Panc1 (cell line): ENCODE results near the gene CALD1. TPM values are rescaled to one million over a fixed set of nuclear protein-coding genes. Genes with fewer than 3 reads are reported as not detected.

ENCODE experiments used
- ATAC-seq: fragments of 200-7000 bp; cut with Tn5 transposase; 2 replicates; pipeline ENCODE4 v1.9.1; 2020; ENCODE audit warnings: mild to moderate bottlenecking, moderate library complexity
- BruUV-seq: library from RNA; stranded (reverse); fragments of 400-500 nt; replicated peaks from 2 replicates; lab custom pipeline; 2021; lab: Mats Ljungman, UMichigan
- CTCF ChIA-PET: fragments of 300-600 bp; sonication (Branson Sonifier 250); formaldehyde crosslinking; loops from one replicate; lab custom pipeline; 2022; ENCODE audit warnings: antibody characterized with exemption; lab: Charles Lee
- POLR2A ChIA-PET: fragments of 300-600 bp; sonication (Branson Sonifier 250); formaldehyde crosslinking; loops from one replicate; lab custom pipeline; 2022; ENCODE audit warnings: antibody characterized with exemption; lab: Charles Lee
- DNase-seq: peaks from one replicate; pipeline ENCODE4 v3.0.0-alpha.2; 2010; ENCODE audit warnings: low read depth, low spot score
- H3K27ac ChIP-seq: 2 replicates; pipeline ENCODE4 v1.5.1; 2011; ENCODE audit warnings: mild to moderate bottlenecking, low read length, inconsistent platforms
- H3K27me3 ChIP-seq: fragments of 200-500 bp; sonication (Bioruptor generic); 2 replicates; pipeline ENCODE4 v1.6.0; 2014; ENCODE audit warnings: low read length, inconsistent platforms; ENCODE audit not compliant: control insufficient read depth, insufficient read depth
- H3K36me3 ChIP-seq: fragments of 200-500 bp; sonication (Bioruptor generic); 2 replicates; pipeline ENCODE4 v1.5.1; 2014; ENCODE audit warnings: inconsistent platforms, mild to moderate bottlenecking, low read length, moderate library complexity; ENCODE audit not compliant: control insufficient read depth, insufficient read depth
- H3K4me1 ChIP-seq: 2 replicates; pipeline ENCODE4 v1.5.1; 2011; ENCODE audit warnings: inconsistent platforms, mild to moderate bottlenecking, low read length, moderate library complexity; ENCODE audit not compliant: control insufficient read depth, insufficient read depth
- H3K4me3 ChIP-seq, 2 experiments: 2 replicates each; pipeline ENCODE4 v1.5.1; 2011 to 2012; ENCODE audit warnings: low read depth in 2 of 2, low read length in 2 of 2, mild to moderate bottlenecking in 2 of 2, inconsistent platforms in 1 of 2, moderate library complexity in 1 of 2
- H3K9me3 ChIP-seq: fragments of 200-500 bp; sonication (Bioruptor generic); 2 replicates; pipeline ENCODE4 v1.5.1; 2014; ENCODE audit warnings: low read depth, mild to moderate bottlenecking, inconsistent platforms, low read length, moderate library complexity; ENCODE audit not compliant: control insufficient read depth, insufficient read depth
- CTCF ChIP-seq: fragments of 450-650 bp; IDR thresholded peaks from 2 replicates; pipeline ENCODE4 v1.5.1; 2017; ENCODE audit warnings: mild to moderate bottlenecking
- POLR2AphosphoS5 ChIP-seq: IDR thresholded peaks from 2 replicates; pipeline ENCODE4 v1.6.1; 2012; ENCODE audit warnings: mild to moderate bottlenecking, low read depth, low read length, moderate library complexity
- SIN3A ChIP-seq: IDR thresholded peaks from 2 replicates; pipeline ENCODE4 v1.6.1; 2012; ENCODE audit warnings: low read depth, mild to moderate bottlenecking, low read length, moderate library complexity, borderline replicate concordance; ENCODE audit not compliant: insufficient read depth
- TCF7L2 ChIP-seq: IDR thresholded peaks from 2 replicates; pipeline ENCODE4 v1.6.1; 2011; ENCODE audit warnings: mild to moderate bottlenecking, low read depth, low read length, inconsistent platforms
- in situ Hi-C: cut with HindIII; loops from 2 replicates; pipeline ENCODE4 v1.10.0; 2016; ENCODE audit warnings: low sequenced_read_pairs, low pct_unique_long_range_greater_than_20kb
- intact Hi-C: fragments of 100-400 bp; cut with micrococcal nuclease; formaldehyde crosslinking; loops from one replicate; pipeline ENCODE4 v1.10.0; 2022; ENCODE audit not compliant: unreplicated experiment
- total RNA-seq: library from RNA; stranded (reverse); gene quantifications from one replicate; pipeline ENCODE4 v1.2.1, GENCODE V29; 2021; ENCODE audit not compliant: unreplicated experiment
- TF ChIP-seq, protein P1 (sequence below), 2 experiments: IDR thresholded peaks; 2 replicates each; pipeline ENCODE4 v1.6.1; 2011 to 2012; ENCODE audit warnings: low read depth in 2 of 2, control low read depth in 1 of 2, low read length in 1 of 2, mild to moderate bottlenecking in 1 of 2, moderate library complexity in 1 of 2; ENCODE audit not compliant: insufficient read depth in 1 of 2

Gene CALD1
- total RNA-seq, 1 experiment from 2014 or later, result 9.2 TPM

DNA sequence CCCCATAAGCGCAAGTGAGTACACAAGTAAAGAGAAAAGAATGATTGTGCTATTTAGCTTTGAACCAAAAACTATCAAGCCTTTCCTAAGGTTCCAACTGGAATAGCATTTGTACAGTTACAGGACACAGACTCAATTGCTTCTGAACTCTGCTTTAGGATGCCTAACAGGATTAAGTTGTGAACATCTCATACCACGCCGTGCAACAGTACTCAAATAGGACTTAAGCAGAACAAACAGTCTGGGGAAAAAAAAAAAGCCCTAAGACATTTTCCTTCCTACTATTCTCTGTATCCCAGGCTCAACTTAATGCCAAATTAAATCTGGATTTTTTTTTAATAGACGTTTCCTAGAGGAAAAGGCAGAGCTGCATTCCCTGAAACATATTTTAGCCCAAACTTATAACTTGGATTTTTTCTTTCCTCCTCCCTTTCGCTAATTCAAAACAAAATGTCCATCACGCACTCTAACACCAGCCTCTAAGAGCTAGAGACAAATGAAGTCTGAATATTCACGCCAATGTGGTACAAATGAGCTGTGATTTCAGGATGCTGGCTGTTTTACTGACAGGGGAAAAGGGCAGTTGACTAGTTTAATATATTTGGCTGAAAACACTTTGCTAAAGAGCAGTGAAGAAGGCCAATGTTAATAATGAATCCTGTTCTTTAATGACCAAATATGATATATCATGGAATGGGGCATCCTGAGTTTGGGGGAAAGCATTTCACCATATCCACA, 68.6 kb downstream of the CALD1 start:
- ATAC-seq, result no peak
- Histone ChIP-seq H3K27ac (no peak overlapping the region), H3K4me1 (no peaks in the 10 kb centered on the region), H3K4me3 (no peak overlapping the region), H3K9me3 (no peaks in the 10 kb centered on the region), H3K27me3 (no peaks in the 10 kb centered on the region), H3K36me3 (no peaks in the 10 kb centered on the region)
- ChIA-PET CTCF (interaction anchor here (0.7 kb wide), 1 partner anchor 21 kb away, joined by 4 read pairs; no protein-coding TSS in a partner anchor), POLR2A (no interaction called here)
- intact Hi-C loops, result no loop called here
- in situ Hi-C loops, result no loop called here
- no peak for DNase-seq
- BruUV-seq, result no TSS peak
- TF ChIP-seq SIN3A (no peak), TCF7L2 (no peak), CTCF (no peak), POLR2AphosphoS5 (no peak)
- TF ChIP-seq, protein P1, sequence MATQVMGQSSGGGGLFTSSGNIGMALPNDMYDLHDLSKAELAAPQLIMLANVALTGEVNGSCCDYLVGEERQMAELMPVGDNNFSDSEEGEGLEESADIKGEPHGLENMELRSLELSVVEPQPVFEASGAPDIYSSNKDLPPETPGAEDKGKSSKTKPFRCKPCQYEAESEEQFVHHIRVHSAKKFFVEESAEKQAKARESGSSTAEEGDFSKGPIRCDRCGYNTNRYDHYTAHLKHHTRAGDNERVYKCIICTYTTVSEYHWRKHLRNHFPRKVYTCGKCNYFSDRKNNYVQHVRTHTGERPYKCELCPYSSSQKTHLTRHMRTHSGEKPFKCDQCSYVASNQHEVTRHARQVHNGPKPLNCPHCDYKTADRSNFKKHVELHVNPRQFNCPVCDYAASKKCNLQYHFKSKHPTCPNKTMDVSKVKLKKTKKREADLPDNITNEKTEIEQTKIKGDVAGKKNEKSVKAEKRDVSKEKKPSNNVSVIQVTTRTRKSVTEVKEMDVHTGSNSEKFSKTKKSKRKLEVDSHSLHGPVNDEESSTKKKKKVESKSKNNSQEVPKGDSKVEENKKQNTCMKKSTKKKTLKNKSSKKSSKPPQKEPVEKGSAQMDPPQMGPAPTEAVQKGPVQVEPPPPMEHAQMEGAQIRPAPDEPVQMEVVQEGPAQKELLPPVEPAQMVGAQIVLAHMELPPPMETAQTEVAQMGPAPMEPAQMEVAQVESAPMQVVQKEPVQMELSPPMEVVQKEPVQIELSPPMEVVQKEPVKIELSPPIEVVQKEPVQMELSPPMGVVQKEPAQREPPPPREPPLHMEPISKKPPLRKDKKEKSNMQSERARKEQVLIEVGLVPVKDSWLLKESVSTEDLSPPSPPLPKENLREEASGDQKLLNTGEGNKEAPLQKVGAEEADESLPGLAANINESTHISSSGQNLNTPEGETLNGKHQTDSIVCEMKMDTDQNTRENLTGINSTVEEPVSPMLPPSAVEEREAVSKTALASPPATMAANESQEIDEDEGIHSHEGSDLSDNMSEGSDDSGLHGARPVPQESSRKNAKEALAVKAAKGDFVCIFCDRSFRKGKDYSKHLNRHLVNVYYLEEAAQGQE (IDR thresholded peaks at IDR 0.05; ENCODE audit: insufficient read depth in 1 of 2, low read depth in 2 of 2, low read length in 1 of 2), result no peak

- intact Hi-C loops, result no loop called here
- Histone ChIP-seq H3K4me3 (no peak overlapping the region), H3K27me3 (no peaks in the 10 kb centered on the region), H3K27ac (no peak overlapping the region), H3K4me1 (no peaks in the 10 kb centered on the region), H3K36me3 (no peaks in the 10 kb centered on the region), H3K9me3 (no peaks in the 10 kb centered on the region)
- no TSS peak for BruUV-seq
- TF ChIP-seq CTCF (no peak), TCF7L2 (no peak), POLR2AphosphoS5 (no peak)
- TF ChIP-seq, protein P1 (IDR thresholded peaks at IDR 0.05; ENCODE audit: insufficient read depth in 1 of 2, low read depth in 2 of 2, low read length in 1 of 2), result no peak
- ATAC-seq, result no peak
- DNase-seq, result no peak
- POLR2A ChIA-PET, result no interaction called here
- CTCF ChIA-PET, result no interaction called here
- in situ Hi-C loops, result no loop called here
These were observed 70.6 kb downstream of the CALD1 start for GRCh38 chr7:134850066-134850465.
